Fibroblast of lung (primary cell): ENCODE measurements around the gene PPM1H. TPM values are rescaled to one million over a fixed set of nuclear protein-coding genes. Genes with fewer than 3 reads are reported as not detected.

Source experiments
- DNase-seq, 2 donors: peaks; one replicate each; pipeline versions ENCODE4 v3.0.0 to v3.0.0-alpha.2; 2010; ENCODE audit warnings: low read depth in 2 of 2
- H2AFZ ChIP-seq: 2 replicates; pipeline ENCODE4 v1.5.1; 2012; ENCODE audit warnings: low read length, control low read depth, inconsistent platforms
- H3K27ac ChIP-seq: 2 replicates; pipeline ENCODE4 v1.5.1; 2011; ENCODE audit warnings: low read length, control low read depth; ENCODE audit not compliant: insufficient read depth
- H3K27me3 ChIP-seq: 2 replicates; pipeline ENCODE4 v1.5.1; 2011; ENCODE audit warnings: mild to moderate bottlenecking, low read length; ENCODE audit not compliant: control insufficient read depth, insufficient read depth
- H3K36me3 ChIP-seq: 2 replicates; pipeline ENCODE4 v1.5.1; 2011; ENCODE audit warnings: low read length; ENCODE audit not compliant: control insufficient read depth, insufficient read depth
- H3K4me1 ChIP-seq: 2 replicates; pipeline ENCODE4 v1.5.1; 2011; ENCODE audit warnings: low read length; ENCODE audit not compliant: control insufficient read depth, insufficient read depth; ENCODE audit errors: extremely low read depth
- H3K4me2 ChIP-seq: 2 replicates; pipeline ENCODE4 v1.5.1; 2011; ENCODE audit warnings: low read length, control low read depth; ENCODE audit not compliant: insufficient read depth; ENCODE audit errors: extremely low read depth
- H3K4me3 ChIP-seq, 4 experiments: fragments of 200-600 bp in 1 of 4; sonication (generic) in 1 of 4; replicated peaks in 1 of 4; 2 replicates each; pipeline ENCODE4 v1.5.1; 2011 to 2016; ENCODE audit warnings: low read length in 4 of 4, low read depth in 3 of 4, mild to moderate bottlenecking in 3 of 4, control low read depth in 2 of 4, inconsistent platforms in 1 of 4, mixed read lengths in 1 of 4; ENCODE audit not compliant: insufficient read depth in 1 of 4; ENCODE audit errors: control extremely low read depth in 1 of 4
- H3K79me2 ChIP-seq: 2 replicates; pipeline ENCODE4 v1.5.1; 2012; ENCODE audit warnings: mild to moderate bottlenecking, low read length, inconsistent platforms; ENCODE audit not compliant: control insufficient read depth, insufficient read depth
- H3K9ac ChIP-seq: 2 replicates; pipeline ENCODE4 v1.5.1; 2011; ENCODE audit warnings: mild to moderate bottlenecking, low read length, control low read depth; ENCODE audit not compliant: insufficient read depth
- H3K9me3 ChIP-seq: 2 replicates; pipeline ENCODE4 v1.5.1; 2012; ENCODE audit warnings: low read depth, low read length; ENCODE audit not compliant: control insufficient read depth, insufficient read depth
- H4K20me1 ChIP-seq: 2 replicates; pipeline ENCODE4 v1.5.1; 2011; ENCODE audit warnings: low read length; ENCODE audit not compliant: control insufficient read depth, insufficient read depth; ENCODE audit errors: extremely low read depth
- CTCF ChIP-seq, 2 donors: IDR thresholded peaks in 1 of 2; conservative IDR thresholded peaks in 1 of 2; 1 replicate in 1 of 2; 2 replicates in 1 of 2; pipeline ENCODE4 v1.5.1; 2011 to 2012; ENCODE audit warnings: low read length in 2 of 2, control low read depth in 1 of 2, inconsistent platforms in 1 of 2, low read depth in 1 of 2, mild to moderate bottlenecking in 1 of 2
- EZH2 ChIP-seq: IDR thresholded peaks from 2 replicates; pipeline ENCODE4 v1.5.1; 2012; ENCODE audit warnings: low read length, control low read depth, mild to moderate bottlenecking; ENCODE audit errors: missing control alignments
- polyA plus RNA-seq, 2 donors: library from polyadenylated mRNA; depleted of rRNA in 1 of 2; stranded (reverse) in 1 of 2; unstranded in 1 of 2; fragments of >200 nt; gene quantifications; 2 replicates each; pipeline ENCODE4 v1.2.1, GENCODE V29; 2011 to 2012; ENCODE audit warnings: missing spikeins in 1 of 2
- total RNA-seq: library from RNA; depleted of rRNA; stranded (reverse); fragments of >200 nt; gene quantifications from 2 replicates; pipeline ENCODE4 v1.2.1, GENCODE V29; 2014

Gene PPM1H
- total and polyA plus RNA-seq, 2 donors (not counting 1 experiment from before 2014, with no cell fraction given), result 0.57 to 3.1 TPM

GRCh38 chr12:62787023-62787422, 147.9 kb downstream of the PPM1H start:
- H3K36me3 ChIP-seq, result no peaks in the 10 kb centered on the region
- H3K27me3 ChIP-seq, result no peaks in the 10 kb centered on the region
- no peak overlapping the region for H3K27ac ChIP-seq
- no peak overlapping the region for H3K4me2 ChIP-seq
- no peaks in the 10 kb centered on the region for H3K9me3 ChIP-seq
- no peaks in the 10 kb centered on the region for H3K79me2 ChIP-seq
- TF ChIP-seq CTCF (conservative IDR thresholded peaks at IDR 0.05 in 1 of 2, IDR thresholded peaks at IDR 0.05 in 1 of 2; ENCODE audit: low read depth in 1 of 2, low read length in 2 of 2) (no peak), EZH2 (no peak)
- no peak overlapping the region for H3K4me3 ChIP-seq
- H3K4me1 ChIP-seq, result peaks cover 2% of the 10 kb centered on the region
- no peak overlapping the region for H3K9ac ChIP-seq
- no peak overlapping the region for H2AFZ ChIP-seq
- H4K20me1 ChIP-seq, result no peaks in the 10 kb centered on the region
- no peak for DNase-seq

GRCh38 chr12:62785941-62786559, 148.9 kb downstream of the PPM1H start:
- H3K36me3 ChIP-seq, result no peaks in the 10 kb centered on the region
- H3K79me2 ChIP-seq, result no peaks in the 10 kb centered on the region
- H3K9me3 ChIP-seq, result no peaks in the 10 kb centered on the region
- H3K27me3 ChIP-seq, result no peaks in the 10 kb centered on the region
- no peaks in the 10 kb centered on the region for H4K20me1 ChIP-seq
- H2AFZ ChIP-seq, result peak overlapping the region; percentile 9
- H3K9ac ChIP-seq, result no peak overlapping the region
- TF ChIP-seq EZH2 (no peak), CTCF (conservative IDR thresholded peaks at IDR 0.05 in 1 of 2, IDR thresholded peaks at IDR 0.05 in 1 of 2; ENCODE audit: low read depth in 1 of 2, low read length in 2 of 2) (no peak)
- H3K4me1 ChIP-seq, result peaks cover 2% of the 10 kb centered on the region
- no peak overlapping the region for H3K4me2 ChIP-seq
- peak; percentile 70 to 99 for DNase-seq
- no peak overlapping the region for H3K4me3 ChIP-seq
- peak overlapping the region; percentile 17 for H3K27ac ChIP-seq

- Histone ChIP-seq H4K20me1 (no peaks in the 10 kb centered on the region), H3K27me3 (no peaks in the 10 kb centered on the region), H3K27ac (no peak overlapping the region), H3K4me1 (peaks cover 2% of the 10 kb centered on the region), H3K9me3 (no peaks in the 10 kb centered on the region), H3K9ac (no peak overlapping the region), H3K36me3 (no peaks in the 10 kb centered on the region), H3K4me2 (no peak overlapping the region), H3K4me3 (no peak overlapping the region), H2AFZ (no peak overlapping the region), H3K79me2 (no peaks in the 10 kb centered on the region)
- peak in 1 of 2 donors; percentile 75 for DNase-seq
- TF ChIP-seq EZH2 (no peak), CTCF (conservative IDR thresholded peaks at IDR 0.05 in 1 of 2, IDR thresholded peaks at IDR 0.05 in 1 of 2; ENCODE audit: low read depth in 1 of 2, low read length in 2 of 2) (no peak)
These were observed 150.4 kb downstream of the PPM1H start for GRCh38 chr12:62784576-62784975.
